Central memory CD8-positive, alpha-beta T cell (primary cell): ENCODE results near the gene OXLD1.

Source experiments
- ATAC-seq: fragments of 150-1000 bp; cut with Tn5 transposase; replicated peaks from 2 replicates; pipeline ENCODE4 v1.10.0; 2022; ENCODE audit warnings: mild to moderate bottlenecking, moderate FRiP score, moderate number of reproducible peaks; ENCODE audit not compliant: poor library complexity, severe bottlenecking; ENCODE audit errors: extremely low read depth
- DNase-seq, 2 donors: peaks; one replicate each; pipeline ENCODE4 v3.0.0; 2021; ENCODE audit warnings: low spot score in 2 of 2
- H3K27ac Mint-ChIP-seq: one replicate; pipeline ENCODE4 v1.8.0; 2022; ENCODE audit warnings: low read depth, mild to moderate bottlenecking, moderate library complexity, mixed read lengths
- H3K27me3 Mint-ChIP-seq: one replicate; pipeline ENCODE4 v1.8.0; 2022; ENCODE audit warnings: mixed read lengths
- H3K36me3 Mint-ChIP-seq: one replicate; pipeline ENCODE4 v1.8.0; 2022; ENCODE audit warnings: mild to moderate bottlenecking, moderate library complexity, mixed read lengths; ENCODE audit not compliant: insufficient read depth
- H3K4me1 Mint-ChIP-seq: one replicate; pipeline ENCODE4 v1.8.0; 2022; ENCODE audit warnings: mixed read lengths
- H3K4me3 Mint-ChIP-seq: one replicate; pipeline ENCODE4 v1.8.0; 2022; ENCODE audit warnings: mild to moderate bottlenecking, moderate library complexity, mixed read lengths
- H3K9me3 Mint-ChIP-seq: one replicate; pipeline ENCODE4 v1.8.0; 2022; ENCODE audit warnings: mixed read lengths

Gene OXLD1

DNA sequence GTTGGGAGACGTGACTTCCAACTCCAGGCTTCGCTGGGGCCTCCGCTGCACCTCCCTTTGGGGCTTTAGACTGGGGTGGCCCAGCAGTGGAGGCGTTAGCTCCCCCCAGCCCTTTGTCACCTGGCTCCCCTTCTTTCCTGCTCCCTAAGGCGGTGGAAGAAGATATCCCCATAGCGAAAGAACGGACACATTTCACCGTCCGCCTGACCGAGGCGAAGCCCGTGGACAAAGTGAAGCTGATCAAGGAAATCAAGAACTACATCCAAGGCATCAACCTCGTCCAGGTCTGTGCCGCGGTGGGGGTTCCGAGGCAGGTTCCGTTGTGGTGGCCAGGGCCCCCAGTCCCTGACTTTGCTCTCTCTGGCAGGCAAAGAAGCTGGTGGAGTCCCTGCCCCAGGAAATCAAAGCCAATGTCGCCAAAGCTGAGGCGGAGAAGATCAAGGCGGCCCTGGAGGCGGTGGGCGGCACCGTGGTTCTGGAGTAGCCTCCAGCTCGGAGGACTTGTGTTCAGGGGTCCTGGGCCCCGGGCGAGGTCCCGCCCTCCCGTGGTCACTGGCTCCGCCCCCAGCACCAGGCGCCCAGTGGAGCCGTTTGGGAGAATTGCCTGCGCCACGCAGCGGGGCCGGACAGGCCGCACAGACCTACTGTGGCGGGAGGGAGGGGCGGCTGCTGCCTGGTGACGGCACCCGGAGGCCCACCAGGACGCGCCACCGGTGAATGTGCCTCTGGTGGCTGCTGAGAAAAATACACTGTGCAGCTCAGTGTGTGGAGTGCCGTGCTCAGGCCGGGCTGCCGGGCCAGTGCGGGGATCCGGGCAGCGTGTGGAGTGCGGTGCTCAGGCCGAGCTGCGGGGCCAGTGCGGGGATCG is 40.6 kb upstream of the OXLD1 start:
- DNase-seq: no peak
- Mint-ChIP-seq H3K27ac (no peak overlapping the region), H3K9me3 (no peaks in the 10 kb centered on the region), H3K4me1 (peaks cover 21% of the 10 kb centered on the region), H3K27me3 (no peaks in the 10 kb centered on the region), H3K36me3 (peaks cover 39% of the 10 kb centered on the region), H3K4me3 (no peak overlapping the region)
- no peak for ATAC-seq

DNA sequence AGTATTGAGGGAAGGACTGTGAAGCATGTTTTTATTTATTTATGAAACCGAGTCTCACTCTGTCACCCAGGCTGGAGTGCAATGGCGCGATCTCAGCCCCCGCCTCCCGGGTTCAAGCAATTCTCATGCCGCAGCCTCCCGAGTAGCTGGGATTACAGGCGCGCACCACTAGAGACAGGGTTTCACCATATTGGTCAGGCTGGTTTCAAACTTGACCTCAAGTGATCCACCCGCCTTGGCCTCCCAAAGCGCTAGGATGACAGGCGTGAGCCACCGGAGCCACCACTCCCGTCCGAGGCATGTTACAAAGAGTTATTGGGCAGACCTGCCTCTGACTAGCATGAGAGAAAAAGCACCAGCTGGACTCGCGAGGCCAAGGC is 39.8 kb upstream of the OXLD1 start:
- DNase-seq (no peak), ATAC-seq (no peak)
- Mint-ChIP-seq H3K27me3 (no peaks in the 10 kb centered on the region), H3K4me1 (peaks cover 27% of the 10 kb centered on the region), H3K4me3 (no peak overlapping the region), H3K27ac (no peak overlapping the region), H3K9me3 (no peaks in the 10 kb centered on the region), H3K36me3 (peaks cover 40% of the 10 kb centered on the region)

DNA sequence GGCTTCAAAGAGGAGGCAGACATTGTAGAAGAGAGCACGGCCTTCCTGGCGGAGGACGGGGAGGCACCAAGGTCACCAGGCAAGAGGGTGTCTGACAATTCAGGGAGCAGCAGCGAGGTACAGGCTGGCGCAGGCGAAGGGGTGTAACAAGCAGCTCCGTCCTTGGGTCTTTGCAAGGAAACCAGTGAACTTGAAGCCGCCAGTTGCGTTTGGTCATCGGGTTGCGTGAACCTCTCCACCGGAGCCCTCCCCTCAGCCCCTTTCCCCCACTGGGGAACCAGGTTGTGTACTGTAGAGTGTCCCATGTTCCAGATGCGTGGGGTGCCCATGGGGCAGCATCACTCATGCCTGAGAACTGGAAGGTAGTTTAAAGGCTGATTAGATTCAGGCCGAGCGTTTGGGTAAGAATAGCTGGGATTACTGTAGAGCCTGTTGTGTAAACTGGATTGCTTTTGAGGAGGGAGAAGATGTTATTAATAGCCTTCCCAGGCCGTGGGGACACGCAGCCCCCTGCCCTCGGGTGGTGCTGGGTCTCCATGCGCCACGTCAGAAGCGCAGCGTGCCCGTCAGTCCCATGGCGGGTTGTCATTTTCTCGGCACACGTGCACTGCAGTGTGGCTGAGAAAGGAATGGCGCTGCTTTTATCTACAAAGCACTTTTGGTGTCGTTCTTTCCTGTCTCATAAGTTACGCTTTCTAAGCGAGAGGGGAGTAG is 39.3 kb upstream of the OXLD1 start:
- Mint-ChIP-seq H3K27ac (peak overlapping the region; percentile 14), H3K4me3 (no peak overlapping the region), H3K36me3 (peaks cover 40% of the 10 kb centered on the region), H3K27me3 (no peaks in the 10 kb centered on the region), H3K9me3 (no peaks in the 10 kb centered on the region), H3K4me1 (peaks cover 32% of the 10 kb centered on the region)
- ATAC-seq (no peak), DNase-seq (no peak)

DNA sequence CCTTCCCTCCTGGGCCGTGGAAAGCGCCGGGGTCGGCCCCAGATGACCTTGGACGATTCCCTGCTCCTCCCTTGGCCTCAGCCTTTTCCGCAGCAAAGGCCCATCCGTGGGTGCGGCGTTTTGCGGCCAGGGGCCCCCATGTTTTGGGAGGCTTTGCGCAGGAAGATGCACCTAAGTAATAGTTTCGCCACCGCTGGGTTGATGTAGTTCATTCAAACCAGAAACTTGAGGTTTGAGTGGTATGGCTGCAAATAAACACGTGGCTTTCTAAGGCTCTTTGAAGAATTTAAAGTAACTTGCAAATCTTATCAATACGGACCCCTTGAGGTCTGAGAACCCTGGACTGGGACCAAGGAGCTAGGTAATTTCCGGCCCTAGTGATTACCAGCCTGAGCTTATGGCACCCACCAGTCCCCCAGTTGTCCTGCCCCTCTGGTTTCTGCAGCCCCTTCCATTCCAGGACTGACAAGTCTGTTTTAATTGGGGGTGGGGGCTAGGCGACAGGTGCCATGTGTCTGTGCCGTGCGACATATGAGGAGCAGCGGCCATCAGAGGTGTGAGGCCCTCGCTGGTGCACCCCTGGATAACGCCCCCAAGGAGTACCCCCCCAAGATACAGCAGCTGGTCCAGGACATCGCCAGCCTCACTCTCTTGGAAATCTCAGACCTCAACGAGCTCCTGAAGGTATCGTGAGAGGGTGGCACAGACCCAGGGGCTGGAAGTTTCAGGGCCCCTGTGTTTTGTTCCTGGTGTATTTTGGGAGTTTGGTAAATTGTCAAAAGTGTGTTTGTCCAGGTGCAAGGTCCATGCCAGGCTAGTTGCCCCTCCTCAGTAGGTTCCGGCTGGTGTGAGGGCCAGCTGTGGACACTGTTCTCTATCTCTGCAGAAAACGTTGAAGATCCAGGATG is 37.6 kb upstream of the OXLD1 start:
- Mint-ChIP-seq H3K27ac (peak overlapping the region; percentile 95), H3K4me1 (peaks cover 34% of the 10 kb centered on the region), H3K27me3 (no peaks in the 10 kb centered on the region), H3K4me3 (peak overlapping the region; percentile 91), H3K36me3 (peaks cover 43% of the 10 kb centered on the region), H3K9me3 (no peaks in the 10 kb centered on the region)
- DNase-seq (no peak), ATAC-seq (peak; percentile 34)

DNA sequence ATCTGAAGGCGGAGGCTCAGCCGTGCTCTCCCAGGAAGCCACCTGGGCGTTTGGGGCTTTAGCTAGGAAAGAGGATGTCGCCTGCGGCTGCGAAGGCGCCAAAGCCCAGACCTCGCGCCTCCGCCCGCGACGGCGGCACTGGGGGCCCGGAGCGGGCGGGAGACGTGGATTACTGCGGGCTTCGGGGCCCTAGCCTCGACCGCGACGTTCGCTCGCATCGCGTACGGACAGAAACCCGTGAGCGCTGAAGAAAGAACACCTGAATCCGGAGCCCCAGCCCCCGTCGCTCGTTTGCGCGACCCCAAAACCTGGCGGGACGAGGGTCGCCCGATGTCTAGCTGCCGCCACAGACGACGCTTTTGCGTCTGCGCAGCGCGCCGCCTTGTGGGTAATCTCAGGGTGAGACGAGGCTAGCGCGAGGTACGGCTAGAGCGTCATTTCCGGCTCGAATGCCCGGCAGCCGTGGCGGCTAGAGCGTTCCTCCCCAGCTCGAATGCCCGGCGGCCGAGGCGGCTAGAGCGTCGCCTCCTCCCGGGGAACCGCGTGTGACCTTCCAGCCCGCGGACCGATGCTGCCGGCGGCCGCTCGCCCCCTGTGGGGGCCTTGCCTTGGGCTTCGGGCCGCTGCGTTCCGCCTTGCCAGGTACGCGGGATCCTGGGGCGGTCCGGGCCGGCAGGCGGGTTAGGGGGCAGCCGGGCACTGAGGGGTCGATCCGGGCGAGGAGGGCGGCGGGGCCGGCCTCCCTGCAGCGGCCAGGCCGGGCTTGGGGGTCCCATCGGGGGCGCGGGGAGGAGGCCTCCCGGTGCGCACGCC is 36.7 kb upstream of the OXLD1 start, which contains the start of gene MRPL12:
Gene MRPL12 (plus strand): TSS at position 434 of the 813 bp plus-strand sequence. CDS start 135 bp downstream, at position 569.
- DNase-seq (peak; percentile 71 to 78), ATAC-seq (peak; percentile 89)
- Mint-ChIP-seq H3K27me3 (no peaks in the 10 kb centered on the region), H3K36me3 (peaks cover 44% of the 10 kb centered on the region), H3K4me3 (peak within 1 kb of the TSS; percentile 91), H3K4me1 (peaks cover 34% of the 10 kb centered on the region), H3K27ac (peak within 1 kb of the TSS; percentile 95), H3K9me3 (no peaks in the 10 kb centered on the region)

DNA sequence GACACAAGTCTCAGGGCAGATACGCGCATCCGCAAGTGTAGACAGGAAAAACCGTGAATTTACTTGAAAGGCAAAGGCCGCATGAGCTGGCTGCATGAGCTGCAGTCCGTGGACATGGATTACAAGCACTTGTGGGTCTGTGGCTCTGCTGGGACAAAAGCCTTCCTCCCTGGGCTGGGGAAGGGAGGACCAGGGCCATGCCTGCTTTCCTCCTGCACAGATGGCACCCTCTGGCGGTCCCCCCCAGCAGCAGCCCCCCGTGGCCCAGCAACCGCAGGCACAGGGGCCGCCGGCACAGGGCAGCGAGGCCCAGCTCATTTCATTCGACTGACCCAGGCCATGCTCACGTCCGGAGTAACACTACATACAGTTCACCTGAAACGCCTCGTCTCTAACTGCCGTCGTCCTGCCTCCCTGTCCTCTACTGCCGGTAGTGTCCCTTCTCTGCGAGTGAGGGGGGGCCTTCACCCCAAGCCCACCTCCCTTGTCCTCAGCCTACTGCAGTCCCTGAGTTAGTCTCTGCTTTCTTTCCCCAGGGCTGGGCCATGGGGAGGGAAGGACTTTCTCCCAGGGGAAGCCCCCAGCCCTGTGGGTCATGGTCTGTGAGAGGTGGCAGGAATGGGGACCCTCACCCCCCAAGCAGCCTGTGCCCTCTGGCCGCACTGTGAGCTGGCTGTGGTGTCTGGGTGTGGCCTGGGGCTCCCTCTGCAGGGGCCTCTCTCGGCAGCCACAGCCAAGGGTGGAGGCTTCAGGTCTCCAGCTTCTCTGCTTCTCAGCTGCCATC is 35.1 kb upstream of the OXLD1 start:
- Mint-ChIP-seq H3K27me3 (no peaks in the 10 kb centered on the region), H3K9me3 (no peaks in the 10 kb centered on the region), H3K4me3 (peak overlapping the region; percentile 91), H3K27ac (peak overlapping the region; percentile 95), H3K36me3 (peaks cover 42% of the 10 kb centered on the region), H3K4me1 (peaks cover 29% of the 10 kb centered on the region)
- DNase-seq (no peak), ATAC-seq (no peak)

DNA sequence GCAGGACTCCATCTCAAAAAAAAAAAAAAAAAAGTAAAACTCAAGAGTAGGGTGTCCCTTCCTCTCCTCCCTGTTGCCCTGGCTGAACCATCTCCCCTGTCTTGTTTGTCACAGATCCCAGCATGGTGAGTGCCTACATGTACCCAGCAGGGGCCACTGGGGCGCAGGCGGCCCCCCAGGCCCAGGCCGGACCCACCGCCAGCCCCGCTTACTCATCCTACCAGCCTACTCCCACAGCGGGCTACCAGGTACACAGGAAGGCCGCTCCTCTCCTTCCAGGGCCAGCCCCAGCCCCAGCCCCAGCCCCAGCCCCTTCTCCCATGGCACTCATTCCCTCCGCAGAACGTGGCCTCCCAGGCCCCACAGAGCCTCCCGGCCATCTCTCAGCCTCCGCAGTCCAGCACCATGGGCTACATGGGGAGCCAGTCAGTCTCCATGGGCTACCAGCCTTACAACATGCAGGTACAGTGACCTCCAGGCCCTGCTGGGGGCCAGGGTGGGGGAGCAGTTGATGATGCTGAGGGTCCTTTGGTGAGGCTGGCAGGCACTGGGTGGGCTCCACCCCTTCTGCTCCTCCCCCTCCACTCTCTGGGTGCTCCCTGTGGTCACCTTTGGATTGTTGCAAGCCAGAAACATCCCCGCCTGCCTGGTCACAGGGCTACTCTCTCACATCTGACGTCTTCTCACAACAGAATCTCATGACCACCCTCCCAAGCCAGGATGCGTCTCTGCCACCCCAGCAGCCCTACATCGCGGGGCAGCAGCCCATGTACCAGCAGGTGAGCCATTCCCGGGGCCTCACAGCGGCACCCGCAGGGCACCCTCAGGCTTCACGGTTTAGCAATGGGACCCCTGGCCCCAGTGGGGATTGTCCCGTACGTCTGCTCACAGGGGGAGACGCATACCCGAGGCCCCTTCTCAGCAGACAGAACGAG is 34.2 kb upstream of the OXLD1 start:
- H3K36me3 Mint-ChIP-seq: peaks cover 40% of the 10 kb centered on the region
- H3K27ac Mint-ChIP-seq: peak overlapping the region; percentile 95
- ATAC-seq: no peak

DNA sequence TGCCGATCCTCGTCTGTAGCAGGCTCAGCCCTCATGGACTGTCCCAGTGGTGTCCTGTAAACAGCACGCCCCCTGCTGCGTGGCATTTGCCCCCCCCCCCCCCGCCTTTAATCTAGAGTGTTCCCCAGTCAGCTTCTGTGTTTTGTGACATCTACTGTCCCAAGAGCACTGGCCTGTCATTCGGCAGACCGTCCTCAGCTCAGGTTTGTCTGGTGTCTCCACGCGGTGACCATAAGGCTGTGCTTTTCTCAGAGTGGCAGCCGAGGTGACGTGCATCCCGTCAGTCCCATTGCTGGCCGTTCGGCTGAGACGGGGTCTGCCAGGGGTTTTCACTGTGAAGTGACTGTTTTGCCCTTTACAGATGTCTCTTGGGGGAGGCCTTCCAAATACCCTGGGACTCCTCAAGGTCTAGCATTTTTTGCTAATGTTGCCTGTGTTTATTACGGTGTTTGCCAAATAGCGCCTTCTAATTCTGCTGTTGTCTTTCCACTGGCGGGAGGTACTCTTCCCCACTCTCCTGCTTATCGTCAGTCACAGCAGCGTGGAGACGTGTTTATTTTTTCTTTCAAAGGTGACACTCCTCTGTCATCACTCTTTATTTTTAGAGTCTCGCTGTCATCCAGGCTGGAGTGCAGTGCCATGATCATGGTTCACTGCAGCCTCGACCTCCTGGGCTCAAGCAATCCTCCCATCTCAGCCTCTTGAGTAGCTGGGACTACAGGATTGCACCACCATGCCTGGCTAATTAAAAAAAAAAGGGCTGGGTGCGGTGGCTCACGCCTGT is 31.0 kb upstream of the OXLD1 start:
- Mint-ChIP-seq H3K4me3 (no peak overlapping the region), H3K9me3 (no peaks in the 10 kb centered on the region), H3K4me1 (peaks cover 17% of the 10 kb centered on the region), H3K27me3 (no peaks in the 10 kb centered on the region), H3K36me3 (peaks cover 22% of the 10 kb centered on the region), H3K27ac (peak overlapping the region; percentile 25)
- DNase-seq: no peak
- ATAC-seq: no peak

More for the DNA sequence above, 34.2 kb upstream of the OXLD1 start:
- Mint-ChIP-seq H3K9me3 (no peaks in the 10 kb centered on the region), H3K4me3 (peak overlapping the region; percentile 91), H3K27me3 (no peaks in the 10 kb centered on the region), H3K4me1 (peaks cover 24% of the 10 kb centered on the region)
- no peak for DNase-seq

DNA sequence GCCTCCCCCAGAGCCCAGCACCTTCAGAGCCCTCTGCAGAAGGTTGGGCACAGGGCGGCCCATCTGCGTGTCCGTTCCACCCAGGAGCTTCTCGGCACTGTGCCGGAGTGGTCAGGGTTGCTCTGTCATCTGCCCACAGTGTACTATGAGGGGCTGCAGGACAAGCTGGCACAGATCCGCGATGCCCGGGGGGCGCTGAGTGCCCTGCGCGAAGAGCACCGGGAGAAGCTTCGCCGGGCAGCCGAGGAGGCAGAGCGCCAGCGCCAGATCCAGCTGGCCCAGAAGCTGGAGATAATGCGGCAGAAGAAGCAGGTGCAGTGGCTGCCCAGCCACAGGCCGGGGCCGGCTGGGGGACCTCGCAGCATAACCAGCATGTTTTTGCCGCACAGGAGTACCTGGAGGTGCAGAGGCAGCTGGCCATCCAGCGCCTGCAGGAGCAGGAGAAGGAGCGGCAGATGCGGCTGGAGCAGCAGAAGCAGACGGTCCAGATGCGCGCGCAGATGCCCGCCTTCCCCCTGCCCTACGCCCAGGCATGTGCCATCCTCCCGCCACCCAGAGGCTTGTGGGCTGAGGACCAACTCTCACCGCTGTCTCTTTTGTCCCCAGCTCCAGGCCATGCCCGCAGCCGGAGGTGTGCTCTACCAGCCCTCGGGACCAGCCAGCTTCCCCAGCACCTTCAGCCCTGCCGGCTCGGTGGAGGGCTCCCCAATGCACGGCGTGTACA is 30.0 kb upstream of the OXLD1 start:
- Mint-ChIP-seq H3K36me3 (peaks cover 27% of the 10 kb centered on the region), H3K27ac (peak overlapping the region; percentile 25), H3K9me3 (no peaks in the 10 kb centered on the region), H3K27me3 (no peaks in the 10 kb centered on the region), H3K4me1 (peaks cover 8% of the 10 kb centered on the region), H3K4me3 (no peak overlapping the region)
- no peak for ATAC-seq
- no peak for DNase-seq
